Measurements from ENCODE around the gene PSENEN.
"Not testable (repeated sequence)": the region's sequence is repeated elsewhere in the genome, so short reads cannot be mapped to it uniquely, and the experiment has no call there.

PSENEN gene

DNA sequence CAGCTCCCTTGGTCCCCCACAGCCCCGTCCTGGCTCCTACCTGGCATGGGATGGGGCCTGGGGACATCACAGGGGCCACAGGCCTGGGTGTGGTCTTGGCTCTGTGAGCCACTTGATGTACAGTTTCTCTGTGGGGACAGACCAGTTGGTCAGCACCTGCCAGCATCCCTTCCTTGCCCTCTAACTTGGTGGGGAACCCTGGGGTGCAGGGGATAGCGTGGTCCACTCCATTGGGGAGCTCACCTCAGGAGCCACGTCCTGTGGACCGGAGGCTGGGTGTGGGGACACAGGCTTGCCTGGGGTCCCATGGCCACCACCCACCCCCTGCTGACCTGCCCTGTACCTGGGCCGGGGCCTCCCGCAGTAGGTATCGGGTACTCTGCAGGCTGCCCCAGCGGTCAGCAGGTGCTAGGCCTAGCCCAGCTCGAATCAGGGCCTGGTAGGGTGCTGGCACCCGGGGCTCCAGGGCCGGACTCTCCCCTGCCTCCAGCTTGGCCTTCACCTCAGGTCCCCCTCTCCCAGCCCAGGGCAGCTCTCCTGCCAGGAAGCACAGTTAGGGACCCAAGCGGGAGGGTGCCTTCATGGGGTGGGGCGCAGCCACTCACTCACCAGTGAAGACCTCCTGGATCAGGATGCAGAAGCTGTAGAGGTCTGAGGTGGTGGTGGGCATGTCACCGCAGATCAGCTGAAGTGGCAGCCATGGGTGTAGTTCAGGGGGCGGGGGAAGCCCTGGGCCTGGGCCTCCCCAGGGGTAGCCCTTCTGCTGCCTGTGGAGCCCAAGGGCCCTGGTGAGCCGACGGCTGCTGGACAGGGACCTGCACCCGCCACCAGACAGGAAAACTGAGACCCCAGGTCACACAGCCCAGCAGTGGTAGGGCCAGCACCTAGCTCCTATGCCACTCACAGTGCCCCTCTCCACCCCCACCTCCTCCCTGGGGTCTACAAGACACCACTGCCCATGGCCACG lies 44.8 kb downstream of the PSENEN start:
- no peak for DNase-seq

DNA sequence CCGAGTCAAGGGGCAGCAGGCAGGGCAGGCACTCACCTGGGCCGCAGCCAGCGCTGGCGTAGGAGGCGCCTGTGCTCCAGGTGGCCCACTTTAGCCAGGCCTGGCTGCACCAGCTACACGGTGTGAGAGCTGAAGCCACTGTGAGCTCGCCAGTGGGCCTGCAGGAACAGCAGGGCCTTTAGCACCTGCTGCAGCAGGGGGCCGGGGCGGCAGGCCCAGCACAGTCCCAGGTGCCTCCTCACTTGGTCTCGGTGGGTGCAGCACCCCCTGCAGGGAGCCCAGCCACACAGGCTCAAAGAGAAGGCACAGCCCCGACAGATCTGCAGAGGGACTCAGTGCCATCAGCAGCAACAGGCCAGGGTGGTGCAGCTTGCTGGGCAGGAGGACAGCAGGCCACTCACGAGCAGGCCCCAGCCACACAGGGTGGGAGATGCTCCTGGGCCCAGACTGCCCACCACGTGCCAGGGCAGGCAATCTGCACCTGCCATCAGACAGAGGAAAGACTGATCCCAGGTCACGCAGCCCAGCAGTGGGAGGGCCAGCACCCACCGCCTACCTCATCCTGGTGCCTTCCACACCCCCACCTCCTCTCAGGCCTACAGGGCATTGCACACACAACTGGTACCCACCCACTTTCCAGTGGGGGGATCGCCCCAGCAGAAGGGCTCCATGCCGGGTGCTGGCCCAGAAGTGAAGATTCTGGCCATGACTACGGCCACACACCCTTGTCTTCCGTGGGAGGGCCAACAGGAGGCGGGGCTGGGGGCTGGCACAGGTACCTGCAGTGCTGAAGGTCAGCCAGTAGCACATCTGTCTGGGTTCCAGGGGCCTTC lies 45.7 kb downstream of the PSENEN start:
- no peak for DNase-seq

DNA sequence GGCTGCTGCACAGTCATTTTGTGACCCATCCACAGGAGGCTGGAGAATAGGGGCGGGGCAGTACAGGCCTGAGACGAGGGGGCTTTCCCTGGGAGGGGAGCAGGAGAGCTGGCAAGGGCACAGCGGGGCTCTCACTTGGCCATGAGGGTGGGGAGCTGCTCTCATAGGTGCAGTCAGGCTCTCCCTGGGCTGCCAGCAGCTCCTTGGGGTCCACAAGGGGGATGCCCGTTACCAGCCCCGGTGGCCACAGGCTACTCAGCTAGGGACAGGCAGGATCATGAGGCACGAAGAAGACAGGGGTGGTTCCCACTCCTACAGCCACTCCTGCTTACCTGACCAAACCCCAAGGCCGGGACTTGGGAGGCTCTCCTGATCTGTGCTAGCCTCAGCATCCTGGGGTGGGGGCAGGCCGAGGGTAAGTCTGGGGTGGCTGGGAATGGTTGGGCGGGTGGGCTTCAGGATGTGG lies 46.4 kb downstream of the PSENEN start:
- no peak for DNase-seq

DNA sequence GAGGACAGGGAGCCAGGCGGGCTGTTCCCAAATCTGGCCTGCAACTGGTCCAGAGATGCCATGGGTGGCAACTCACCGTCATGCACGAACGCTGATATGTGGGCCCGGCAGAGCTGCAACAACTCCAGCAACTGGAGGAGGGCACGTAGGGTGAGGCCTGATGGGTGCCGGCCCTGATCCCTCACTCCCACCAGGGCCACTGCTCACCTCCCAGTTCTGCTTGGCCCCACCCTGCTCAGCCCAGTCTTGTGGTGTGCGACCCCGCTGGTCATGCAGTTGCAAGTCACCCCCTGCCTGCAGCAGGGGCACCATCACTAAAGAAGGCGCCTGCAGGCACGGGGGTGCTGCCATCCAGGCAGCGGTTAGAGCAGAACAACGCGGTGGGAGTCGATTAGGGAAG lies 46.9 kb downstream of the PSENEN start:
- DNase-seq, result no peak

DNA sequence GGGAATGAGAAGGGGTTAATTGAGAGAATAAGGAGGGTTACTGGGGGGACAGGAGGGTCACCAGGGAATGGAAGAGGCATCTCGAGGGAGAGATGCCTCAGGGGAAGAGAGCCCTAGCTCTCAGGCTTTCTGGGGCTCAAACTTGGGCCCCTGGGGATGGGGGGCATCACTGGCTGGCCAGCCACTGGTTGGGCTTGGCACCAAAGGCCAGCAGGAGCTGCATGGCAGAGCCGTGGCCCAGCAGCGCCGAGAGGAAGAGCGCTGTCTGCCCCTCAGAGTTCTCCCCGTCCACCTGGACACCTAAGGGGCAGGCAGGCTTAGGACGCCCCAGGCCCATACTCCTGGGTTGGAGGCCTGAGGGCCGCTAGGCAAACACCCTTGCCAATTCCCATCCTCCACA lies 47.4 kb downstream of the PSENEN start:
- DNase-seq, result no peak

DNA sequence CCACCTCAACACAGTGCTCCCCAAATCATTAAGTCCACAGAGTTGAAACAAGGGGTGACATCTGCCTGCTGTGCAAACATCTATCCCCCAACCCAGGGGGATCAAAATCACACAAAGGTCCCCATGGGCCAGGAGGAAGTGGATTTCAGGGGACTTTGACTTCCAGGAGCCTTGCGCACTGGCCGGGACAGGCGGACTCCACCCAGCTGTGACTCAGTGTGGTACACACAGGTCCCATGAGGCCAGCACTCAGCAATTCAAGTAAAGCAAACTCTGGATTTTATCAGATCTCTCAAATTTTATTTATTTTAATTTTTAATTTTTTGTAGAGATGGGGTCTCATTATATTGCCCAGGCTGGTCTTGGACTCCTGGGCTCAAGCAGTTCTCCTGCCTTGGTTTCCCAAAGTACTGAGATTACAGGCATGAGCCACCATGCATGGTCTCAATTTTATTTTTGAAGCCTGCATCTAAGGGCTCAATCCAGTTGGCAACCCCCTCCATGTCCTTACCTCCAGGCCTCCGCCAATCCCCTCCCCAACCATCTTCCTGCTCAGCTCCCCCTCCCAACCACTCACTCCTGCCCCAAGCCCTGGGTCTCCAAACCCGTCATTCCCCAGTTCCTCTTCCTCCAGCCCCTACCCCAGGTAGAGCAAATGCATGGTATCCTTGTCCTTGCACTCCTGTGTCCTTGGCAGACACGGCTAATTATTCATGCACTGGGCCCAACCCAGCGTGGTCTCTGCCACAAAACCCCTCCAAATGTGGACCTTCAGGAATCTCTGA lies 48.1 kb downstream of the PSENEN start:
- no peak for DNase-seq

DNA sequence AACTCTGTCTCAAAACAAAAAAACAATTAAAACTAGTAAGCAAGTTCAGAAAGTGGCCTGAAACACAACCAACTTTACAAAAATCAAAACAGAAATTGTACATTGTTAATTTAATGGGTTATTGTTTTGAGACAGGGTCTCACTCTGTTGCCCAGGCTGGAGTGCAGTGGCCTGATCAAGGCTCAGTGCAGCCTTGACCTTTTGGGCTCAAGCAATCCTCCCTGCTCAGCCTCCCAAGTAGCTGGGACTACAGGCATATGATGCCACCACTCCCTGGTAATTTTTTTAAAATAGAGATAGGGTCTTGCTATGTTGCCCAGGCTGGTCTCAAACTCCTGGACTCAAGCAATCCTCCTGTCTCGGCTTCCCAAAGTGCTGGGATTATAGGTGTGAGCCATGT lies 50.1 kb downstream of the PSENEN start:
- DNase-seq, result not testable (repeated sequence)

All from activated naive CD4-positive, alpha-beta T cell (primary cell).